ENCODE measurements around the gene CAST. TPM values are rescaled to one million over a fixed set of nuclear protein-coding genes. Genes with fewer than 3 reads are reported as not detected.
A peak's percentile ranks its signal among the peaks of the same experiment; 100 is the strongest.

CAST gene
- total RNA-seq, 4 donors from 2014 or later = 247 to 316 (median 259) TPM

DNA sequence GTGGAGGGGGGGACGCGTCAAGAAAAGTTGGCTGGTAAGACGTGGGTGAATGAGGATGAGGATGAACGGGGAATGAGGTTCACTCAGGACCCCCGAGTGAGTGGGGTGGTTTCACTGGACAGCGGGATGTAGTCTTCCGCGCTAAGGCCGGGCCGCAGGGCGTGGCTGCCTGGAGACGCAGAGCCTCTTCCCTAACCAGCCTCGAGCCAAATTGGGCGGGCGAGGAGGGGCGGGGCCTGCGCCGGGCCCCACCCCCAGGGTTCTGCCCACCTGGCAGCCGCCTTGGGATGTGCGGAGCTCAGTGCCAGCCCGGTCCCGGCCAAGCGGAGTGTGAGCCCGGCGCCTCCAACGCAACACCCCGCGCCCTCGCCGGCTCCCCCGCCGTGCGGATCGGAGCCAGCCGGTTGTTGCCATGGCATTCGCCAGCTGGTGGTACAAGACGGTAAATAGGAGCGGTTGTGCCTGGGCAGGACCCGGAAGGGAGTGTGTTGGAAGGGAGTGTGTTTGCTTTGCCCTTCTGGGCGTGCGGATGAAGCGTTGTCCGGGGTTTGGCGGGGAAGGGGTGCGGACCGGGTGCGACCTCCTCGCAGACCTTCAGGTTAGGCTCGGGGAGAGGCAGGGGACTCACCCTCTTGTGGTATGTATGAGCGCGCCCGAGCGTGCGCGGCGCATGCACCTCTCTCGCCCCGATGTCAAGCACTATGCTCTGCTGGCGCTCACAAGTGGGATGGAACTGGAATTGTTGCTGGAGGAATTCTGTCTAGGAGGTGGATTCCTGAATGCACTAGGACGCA is 746 bp downstream of the CAST start:
- peak; percentile 88 to 90 for DNase-seq (ENCODE audit: low spot score in 2 of 2)
- Histone ChIP-seq H3K36me3 (no peaks in the 10 kb centered on the region), H3K4me3 (peak overlapping the region; percentile 87 to 99 (median 92)), H3K4me1 (peaks cover 0 to 44% (median 7%) of the 10 kb centered on the region in 4 donors), H3K9me3 (no peaks in the 10 kb centered on the region), H3K27me3 (no peaks in the 10 kb centered on the region), H3K27ac (peak overlapping the region; percentile 97 to 100 (median 99))
- TF ChIP-seq EP300 (IDR thresholded peaks at IDR 0.05) (peak in 1 of 2 donors; percentile 93), POLR2A (IDR thresholded peaks at IDR 0.05) (peak; percentile 79 to 86)
- TF ChIP-seq, protein P1, sequence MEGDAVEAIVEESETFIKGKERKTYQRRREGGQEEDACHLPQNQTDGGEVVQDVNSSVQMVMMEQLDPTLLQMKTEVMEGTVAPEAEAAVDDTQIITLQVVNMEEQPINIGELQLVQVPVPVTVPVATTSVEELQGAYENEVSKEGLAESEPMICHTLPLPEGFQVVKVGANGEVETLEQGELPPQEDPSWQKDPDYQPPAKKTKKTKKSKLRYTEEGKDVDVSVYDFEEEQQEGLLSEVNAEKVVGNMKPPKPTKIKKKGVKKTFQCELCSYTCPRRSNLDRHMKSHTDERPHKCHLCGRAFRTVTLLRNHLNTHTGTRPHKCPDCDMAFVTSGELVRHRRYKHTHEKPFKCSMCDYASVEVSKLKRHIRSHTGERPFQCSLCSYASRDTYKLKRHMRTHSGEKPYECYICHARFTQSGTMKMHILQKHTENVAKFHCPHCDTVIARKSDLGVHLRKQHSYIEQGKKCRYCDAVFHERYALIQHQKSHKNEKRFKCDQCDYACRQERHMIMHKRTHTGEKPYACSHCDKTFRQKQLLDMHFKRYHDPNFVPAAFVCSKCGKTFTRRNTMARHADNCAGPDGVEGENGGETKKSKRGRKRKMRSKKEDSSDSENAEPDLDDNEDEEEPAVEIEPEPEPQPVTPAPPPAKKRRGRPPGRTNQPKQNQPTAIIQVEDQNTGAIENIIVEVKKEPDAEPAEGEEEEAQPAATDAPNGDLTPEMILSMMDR (IDR thresholded peaks at IDR 0.05) = peak in 1 of 5 experiments; percentile 23
- 0 to 2% methylated on average over 20 to 59 of the region's 60 CpGs for WGBS, 2 donors

DNA sequence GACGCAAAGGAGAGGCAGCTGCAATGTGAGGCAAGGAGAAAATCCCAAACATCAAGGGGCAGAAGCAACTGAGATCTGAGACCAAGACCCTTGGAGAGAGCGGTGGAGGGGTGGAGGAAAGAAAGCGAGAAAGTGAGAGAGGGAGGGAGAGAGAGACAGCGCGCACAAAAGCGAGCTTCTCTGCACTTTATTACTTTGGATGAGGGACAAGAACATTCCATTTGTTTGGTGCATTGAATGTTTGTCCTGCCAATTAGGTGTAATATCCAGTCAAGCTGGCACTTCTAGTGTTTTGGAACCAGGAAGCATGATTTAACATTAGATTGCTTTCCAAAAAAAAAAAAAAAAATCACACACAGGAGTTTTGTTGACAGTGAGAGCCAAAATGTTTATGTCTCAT is 1.4 kb downstream of the CAST start:
- Histone ChIP-seq H3K27ac (peak overlapping the region; percentile 97 to 100 (median 99)), H3K36me3 (no peaks in the 10 kb centered on the region), H3K4me3 (peak overlapping the region; percentile 87 to 99 (median 92)), H3K9me3 (no peaks in the 10 kb centered on the region), H3K4me1 (peaks cover 0 to 49% (median 7%) of the 10 kb centered on the region in 4 donors), H3K27me3 (no peaks in the 10 kb centered on the region)
- TF ChIP-seq POLR2A (IDR thresholded peaks at IDR 0.05) (no peak), EP300 (IDR thresholded peaks at IDR 0.05) (no peak)
- TF ChIP-seq, protein P1 (IDR thresholded peaks at IDR 0.05) = no peak
- DNase-seq (ENCODE audit: low spot score in 2 of 2) = no peak
- WGBS, 2 donors = 44 to 45% methylated on average over 6 of the region's 6 CpGs

GRCh38 chr5:96664669-96665068 is 2.5 kb downstream of the CAST start:
- H3K4me1 ChIP-seq = peaks cover 0 to 60% (median 8%) of the 10 kb centered on the region in 4 donors
- no peaks in the 10 kb centered on the region for H3K27me3 ChIP-seq
- TF ChIP-seq, protein P1 (IDR thresholded peaks at IDR 0.05) = no peak
- TF ChIP-seq EP300 (IDR thresholded peaks at IDR 0.05) (no peak), POLR2A (IDR thresholded peaks at IDR 0.05) (no peak)
- H3K4me3 ChIP-seq = no peak overlapping the region
- H3K27ac ChIP-seq = no peak overlapping the region
- DNase-seq (ENCODE audit: low spot score in 2 of 2) = no peak
- H3K9me3 ChIP-seq = no peaks in the 10 kb centered on the region
- H3K36me3 ChIP-seq = no peaks in the 10 kb centered on the region

GRCh38 chr5:96668725-96669124 is 6.5 kb downstream of the CAST start:
- no peaks in the 10 kb centered on the region for H3K9me3 ChIP-seq
- WGBS, 2 donors = 83 to 84% methylated on average over 2 of the region's 2 CpGs
- H3K4me1 ChIP-seq = peaks cover 0 to 73% (median 4%) of the 10 kb centered on the region in 4 donors
- no peak for DNase-seq (ENCODE audit: low spot score in 2 of 2)
- peak overlapping the region in 1 of 4 donors; percentile 12 for H3K27ac ChIP-seq
- peaks cover 0 to 4% (median 0%) of the 10 kb centered on the region in 3 donors for H3K36me3 ChIP-seq
- no peaks in the 10 kb centered on the region for H3K27me3 ChIP-seq
- H3K4me3 ChIP-seq = no peak overlapping the region
- TF ChIP-seq EP300 (IDR thresholded peaks at IDR 0.05) = no peak
- TF ChIP-seq POLR2A (IDR thresholded peaks at IDR 0.05) = no peak
- TF ChIP-seq, protein P1 (IDR thresholded peaks at IDR 0.05) = no peak

DNA sequence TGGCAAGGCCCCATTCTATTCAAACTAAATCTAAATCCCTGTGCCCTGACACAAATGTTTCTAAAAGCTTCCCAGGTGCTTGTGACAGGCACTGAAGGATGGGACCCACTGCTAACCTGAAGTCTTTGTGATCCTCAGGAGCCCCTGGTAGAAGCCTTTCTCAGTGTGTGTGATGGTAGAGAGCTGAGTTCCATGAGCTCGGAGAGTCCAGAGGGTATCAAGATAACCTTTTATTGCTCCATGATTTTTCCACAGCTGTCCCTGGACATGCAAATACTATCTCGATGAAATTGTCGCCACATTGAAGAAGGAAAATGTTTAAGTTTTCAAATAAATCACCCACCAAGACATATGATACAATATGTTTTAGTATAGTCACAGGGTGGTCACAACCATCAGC is 7.7 kb downstream of the CAST start:
- no peak for TF ChIP-seq EP300 (IDR thresholded peaks at IDR 0.05)
- TF ChIP-seq, protein P1 (IDR thresholded peaks at IDR 0.05) = no peak
- TF ChIP-seq POLR2A (IDR thresholded peaks at IDR 0.05) = no peak
- H3K4me1 ChIP-seq = peaks cover 0 to 65% (median 2%) of the 10 kb centered on the region in 4 donors
- H3K4me3 ChIP-seq = no peak overlapping the region
- no peaks in the 10 kb centered on the region for H3K27me3 ChIP-seq
- no peak overlapping the region for H3K27ac ChIP-seq
- WGBS, 2 donors = 92 to 96% methylated on average over 3 of the region's 3 CpGs
- DNase-seq (ENCODE audit: low spot score in 2 of 2) = no peak
- H3K36me3 ChIP-seq = peaks cover 0 to 4% (median 0%) of the 10 kb centered on the region in 3 donors
- no peaks in the 10 kb centered on the region for H3K9me3 ChIP-seq

Data from tibial nerve (tissue), 4 donors.